HepG2 (cell line): ENCODE data around the gene FAM47A. TPM values are rescaled to one million over a fixed set of nuclear protein-coding genes. Genes with fewer than 3 reads are reported as not detected.

ENCODE experiments used
- ATAC-seq: fragments of 200-7000 bp; cut with Tn5 transposase; 3 replicates; pipeline ENCODE4 v1.9.1; 2020; ENCODE audit warnings: mild to moderate bottlenecking, moderate library complexity
- Bru-seq: library from RNA; stranded (reverse); fragments of 400-500 nt; gene quantifications from one replicate; lab custom pipeline; 2021; lab: Mats Ljungman, UMichigan
- BruChase-seq, 2 experiments: library from RNA; stranded (reverse); fragments of 400-500 nt; gene quantifications; one replicate each; lab custom pipeline; 2021; lab: Mats Ljungman, UMichigan
- BruUV-seq: library from RNA; stranded (reverse); fragments of 400-500 nt; replicated peaks from 2 replicates; lab custom pipeline; 2021; lab: Mats Ljungman, UMichigan
- CTCF ChIA-PET: fragments of 300-600 bp; formaldehyde crosslinking; extraction: SDS; loops from one replicate; lab custom pipeline; 2021; ENCODE audit warnings: low total read pairs, inconsistent platforms, low intra/inter-chr PET ratio; lab: Yijun Ruan, JAX
- POLR2A ChIA-PET: fragments of 350-600 bp; sonication (Branson Sonifier 250); formaldehyde crosslinking; loops from one replicate; lab custom pipeline; 2020; ENCODE audit warnings: antibody characterized with exemption, inconsistent platforms; lab: Yijun Ruan, JAX
- DNase-seq: peaks from one replicate; pipeline ENCODE4 v3.0.0-alpha.2; 2015; ENCODE audit warnings: low spot score
- FAIRE-seq: peaks from 3 replicates; lab custom pipeline; 2011; peaks lifted over from hg19 to GRCh38; lab: Jason Lieb, UNC
- H2AFZ ChIP-seq: one replicate; pipeline ENCODE4 v1.6.1; 2011; ENCODE audit warnings: low read length, inconsistent platforms
- H3K27ac ChIP-seq: fragments of 300-600 bp; 3 replicates; pipeline ENCODE4 v1.8.0; 2011; ENCODE audit warnings: mixed run types, mild to moderate bottlenecking, mixed read lengths, low read length, inconsistent platforms; ENCODE audit not compliant: insufficient read depth; ENCODE audit errors: extremely low read length
- H3K27me3 ChIP-seq, 2 experiments: fragments of 200-600 bp in 1 of 2; 2 replicates in 1 of 2; 3 replicates in 1 of 2; pipeline versions ENCODE4 v1.6.0 to v1.8.0; 2011; ENCODE audit warnings: low read length in 2 of 2, mild to moderate bottlenecking in 2 of 2, moderate library complexity in 2 of 2, inconsistent platforms in 1 of 2; ENCODE audit not compliant: insufficient read depth in 2 of 2, control insufficient read depth in 1 of 2
- H3K36me3 ChIP-seq, 2 experiments: fragments of 200-600 bp in 1 of 2; replicated peaks in 1 of 2; 2 replicates in 1 of 2; 3 replicates in 1 of 2; pipeline versions ENCODE4 v1.5.1 to v1.8.0; 2011; ENCODE audit warnings: low read length in 2 of 2, inconsistent platforms in 1 of 2; ENCODE audit not compliant: insufficient read depth in 2 of 2, control insufficient read depth in 1 of 2
- H3K4me1 ChIP-seq: 2 replicates; pipeline ENCODE4 v1.5.1; 2012; ENCODE audit warnings: low read length, inconsistent platforms; ENCODE audit not compliant: insufficient read depth
- H3K4me2 ChIP-seq: 2 replicates; pipeline ENCODE4 v1.6.0; 2011; ENCODE audit warnings: low read depth, low read length, inconsistent platforms
- H3K4me3 ChIP-seq, 3 experiments: fragments of 200-600 bp in 1 of 3; sonication (generic), shearing (Covaris generic) in 1 of 3; replicated peaks in 1 of 3; 2 replicates each; pipeline ENCODE4 v1.5.1; 2011 to 2016; ENCODE audit warnings: low read length in 3 of 3, inconsistent platforms in 2 of 3, low read depth in 2 of 3, mild to moderate bottlenecking in 2 of 3, control low read depth in 1 of 3, mixed read lengths in 1 of 3; ENCODE audit not compliant: insufficient read depth in 1 of 3
- H3K79me2 ChIP-seq: one replicate; pipeline ENCODE4 v1.6.1; 2011; ENCODE audit warnings: low read length, inconsistent platforms; ENCODE audit not compliant: insufficient read depth
- H3K9ac ChIP-seq: 2 replicates; pipeline ENCODE4 v1.6.0; 2011; ENCODE audit warnings: mild to moderate bottlenecking, low read depth, low read length, inconsistent platforms; ENCODE audit not compliant: insufficient read depth
- H3K9me3 ChIP-seq: 2 replicates; pipeline ENCODE4 v1.5.1; 2012; ENCODE audit warnings: mild to moderate bottlenecking, low read length
- H4K20me1 ChIP-seq: 2 replicates; pipeline ENCODE4 v1.6.0; 2011; ENCODE audit warnings: inconsistent platforms, mild to moderate bottlenecking, low read length, moderate library complexity; ENCODE audit not compliant: insufficient read depth
- BORCS8-MEF2B ChIP-seq: sonication (generic); formaldehyde crosslinking; IDR thresholded peaks from 2 replicates; pipeline ENCODE4 v1.8.0; 2022; ENCODE audit warnings: mild to moderate bottlenecking, missing genetic modification reagents
- FOXJ3 ChIP-seq: sonication (generic); formaldehyde crosslinking; IDR thresholded peaks from 2 replicates; pipeline ENCODE4 v1.4.0; 2020; ENCODE audit warnings: missing genetic modification reagents, mild to moderate bottlenecking, borderline replicate concordance
- LCORL ChIP-seq, 2 experiments: fragments of 450-650 bp in 1 of 2; sonication (generic) in 1 of 2; formaldehyde crosslinking in 1 of 2; IDR thresholded peaks; 2 replicates each; pipeline versions ENCODE4 v1.5.0 to v1.6.1; 2017 to 2020; ENCODE audit warnings: antibody characterized with exemption in 1 of 2, missing genetic modification reagents in 1 of 2
- POGK ChIP-seq: sonication (generic); formaldehyde crosslinking; conservative IDR thresholded peaks from 2 replicates; pipeline ENCODE4 v1.8.0; 2022; ENCODE audit warnings: mild to moderate bottlenecking, moderate library complexity, missing genetic modification reagents
- RARG ChIP-seq: sonication (generic); formaldehyde crosslinking; IDR thresholded peaks from 2 replicates; pipeline ENCODE4 v1.4.0; 2020; ENCODE audit warnings: low read depth, mild to moderate bottlenecking, missing genetic modification reagents
- SNAPC4 ChIP-seq: sonication (generic); formaldehyde crosslinking; IDR thresholded peaks from 2 replicates; pipeline ENCODE4 v1.4.0; 2020; ENCODE audit warnings: mild to moderate bottlenecking, missing genetic modification reagents
- ZNF207 ChIP-seq: fragments of 450-650 bp; IDR thresholded peaks from 2 replicates; pipeline ENCODE4 v1.6.1; 2016; ENCODE audit warnings: antibody characterized with exemption, borderline replicate concordance
- ZNF343 ChIP-seq: sonication (generic); formaldehyde crosslinking; IDR thresholded peaks from 2 replicates; pipeline ENCODE4 v1.4.0; 2020; ENCODE audit warnings: mild to moderate bottlenecking, missing genetic modification reagents
- ZNF431 ChIP-seq: sonication (generic); formaldehyde crosslinking; IDR thresholded peaks from 2 replicates; pipeline ENCODE4 v1.9.0; 2022; ENCODE audit warnings: missing genetic modification reagents, low read depth, mild to moderate bottlenecking, borderline replicate concordance
- ZNF547 ChIP-seq: sonication (generic); formaldehyde crosslinking; IDR thresholded peaks from 2 replicates; pipeline ENCODE4 v1.5.1; 2020; ENCODE audit warnings: mild to moderate bottlenecking, missing genetic modification reagents
- ZNF747 ChIP-seq: sonication (generic); formaldehyde crosslinking; IDR thresholded peaks from 2 replicates; pipeline ENCODE4 v1.8.1; 2023; ENCODE audit warnings: missing genetic modification reagents, mild to moderate bottlenecking, borderline replicate concordance
- WGBS: methylation state at CpG from one replicate; pipeline ENCODE4 v1.1.6; 2017; ENCODE audit warnings: low lambda C conversion rate; 5-methylcytosine and 5-hydroxymethylcytosine counted together
- in situ Hi-C: cut with HindIII; loops from 2 replicates; pipeline ENCODE4 v1.10.0; 2017; ENCODE audit warnings: low pct_unique_long_range_greater_than_20kb; ENCODE audit not compliant: extremely low pct_ligation_motif_present
- intact Hi-C: fragments of 100-400 bp; cut with micrococcal nuclease; formaldehyde crosslinking; loops from one replicate; pipeline ENCODE4 v1.10.0; 2022; ENCODE audit not compliant: unreplicated experiment
- long read RNA-seq, 2 experiments: library from RNA in 1 of 2; library from polyadenylated mRNA in 1 of 2; stranded (forward) in 1 of 2; unstranded in 1 of 2; transcript quantifications; one replicate each; pipeline ENCODE4 v2.0.0, GENCODE V29; 2019 to 2022
- polyA minus RNA-seq, 3 experiments: library from RNA; depleted of rRNA, polyadenylated mRNA; stranded (reverse); fragments of >200 nt; gene quantifications; 2 replicates each; pipeline ENCODE4 v1.2.3, GENCODE V29; 2011; ENCODE audit warnings: low replicate concordance in 1 of 3
- polyA plus RNA-seq, 8 experiments: library from polyadenylated mRNA; depleted of rRNA in 3 of 8; stranded (reverse) in 7 of 8; unstranded in 1 of 8; fragments of >200 nt; fragmentation: Illumina TruSeq in 4 of 8; extraction: Trizol in 4 of 8; gene quantifications; 2 replicates each; pipeline versions ENCODE4 v1.2.1 to v1.2.3, GENCODE V29; 2011 to 2016; ENCODE audit warnings: low read depth in 4 of 8, missing spikeins in 1 of 8, mixed read lengths in 1 of 8; ENCODE audit not compliant: insufficient read depth in 1 of 8
- total RNA-seq, 5 experiments: library from RNA; depleted of rRNA; stranded (reverse); fragments of >200 nt; fragmentation: Illumina TruSeq; extraction: Trizol; gene quantifications; 2 replicates each; pipeline ENCODE4 v1.2.3, GENCODE V29; 2016; ENCODE audit warnings: low read depth in 1 of 5
- TF ChIP-seq, protein P1 (sequence below): sonication (generic); formaldehyde crosslinking; IDR thresholded peaks from 2 replicates; pipeline ENCODE4 v1.4.0; 2020; ENCODE audit warnings: missing genetic modification reagents, borderline replicate concordance

The FAM47A gene
- total RNA-seq (2016; rRNA removed; fragmentation: Illumina TruSeq; extraction: Trizol) (not detected in 2 replicates), polyA plus RNA-seq (2011; rRNA removed) (not detected in 2 replicates), polyA minus RNA-seq (2011; rRNA and poly(A)+ RNA removed; ENCODE audit: low replicate concordance) (not detected in 2 replicates), Bru-seq, nascent RNA (not detected), BruChase-seq, experiment 1, labeled RNA remaining after a 6-hour chase (not detected), BruChase-seq, experiment 2, labeled RNA remaining after a 2-hour chase (not detected)
- not detected in 2 replicates for total RNA-seq (2016; cell fraction: cytosol; rRNA removed; fragmentation: Illumina TruSeq; extraction: Trizol; ENCODE audit: low read depth)
- not detected in 2 replicates for total RNA-seq (2016; cell fraction: insoluble cytoplasmic fraction; rRNA removed; fragmentation: Illumina TruSeq; extraction: Trizol)
- total RNA-seq (2016; cell fraction: membrane; rRNA removed; fragmentation: Illumina TruSeq; extraction: Trizol), result not detected in 2 replicates
- total RNA-seq (2016; cell fraction: nucleus; rRNA removed; fragmentation: Illumina TruSeq; extraction: Trizol), result not detected in 2 replicates
- not detected in 2 replicates for polyA plus RNA-seq (2011; cell fraction: cytosol; rRNA removed)
- not detected in 2 replicates for polyA plus RNA-seq (2011; cell fraction: nucleus; rRNA removed)
- not detected in 2 replicates for polyA plus RNA-seq (2012)
- polyA plus RNA-seq (2016; cell fraction: cytosol; fragmentation: Illumina TruSeq; extraction: Trizol; ENCODE audit: low read depth), result not detected in 2 replicates
- polyA plus RNA-seq (2016; cell fraction: insoluble cytoplasmic fraction; fragmentation: Illumina TruSeq; extraction: Trizol; ENCODE audit: low read depth), result not detected in 2 replicates
- polyA plus RNA-seq (2016; cell fraction: membrane; fragmentation: Illumina TruSeq; extraction: Trizol; ENCODE audit: low read depth), result not detected in 2 replicates
- not detected in 2 replicates for polyA plus RNA-seq (2016; cell fraction: nucleus; fragmentation: Illumina TruSeq; extraction: Trizol; ENCODE audit: insufficient read depth, low read depth)
- not detected in 2 replicates for polyA minus RNA-seq (2011; cell fraction: cytosol; rRNA and poly(A)+ RNA removed)
- polyA minus RNA-seq (2011; cell fraction: nucleus; rRNA and poly(A)+ RNA removed), result not detected in 2 replicates
- long read RNA-seq, experiment 1, result 0 reads
- long read RNA-seq, experiment 2, result 0 reads

GRCh38 chrX:34132028-34132427 is at the start of gene FAM47A:
TSS of gene FAM47A (minus strand) at chrX:34132314. CDS start at chrX:34132278, 36 bp downstream.
- Histone ChIP-seq H3K9ac (no peak within 1 kb of the TSS), H3K9me3 (no peaks in the 10 kb centered on the region; the same call in 1 of the 2 replicates), H4K20me1 (no peaks in the 10 kb centered on the region), H3K4me2 (no peak within 1 kb of the TSS), H3K27me3 (no peaks in the 10 kb centered on the region), H3K27ac (no peak within 1 kb of the TSS), H3K4me1 (no peaks in the 10 kb centered on the region), H3K79me2 (no peaks in the 10 kb centered on the region), H3K36me3 (no peaks in the 10 kb centered on the region), H2AFZ (no peak within 1 kb of the TSS), H3K4me3 (no peak within 1 kb of the TSS)
- no CpG with 5 or more reads among the region's 25 CpGs for WGBS
- intact Hi-C loops, result no loop called here
- no TSS peak for BruUV-seq
- ChIA-PET CTCF (no interaction called here), POLR2A (no interaction called here)
- DNase-seq (no peak), ATAC-seq (no peak), FAIRE-seq (no peak)
- in situ Hi-C loops, result no loop called here
- no peak for TF ChIP-seq POGK (CRISPR knock-in tag)
- TF ChIP-seq LCORL (IDR thresholded peaks at IDR 0.05), result no peak
- TF ChIP-seq LCORL (CRISPR knock-in tag; IDR thresholded peaks at IDR 0.05), result no peak
- TF ChIP-seq BORCS8-MEF2B (CRISPR knock-in tag), result no peak
- TF ChIP-seq FOXJ3, result no peak
- no peak for TF ChIP-seq SNAPC4
- TF ChIP-seq RARG (CRISPR knock-in tag), result no peak
- no peak for TF ChIP-seq ZNF343 (CRISPR knock-in tag)
- TF ChIP-seq ZNF747 (CRISPR knock-in tag), result no peak
- no peak for TF ChIP-seq ZNF431 (CRISPR knock-in tag)
- no peak for TF ChIP-seq ZNF207
- TF ChIP-seq, protein P1, sequence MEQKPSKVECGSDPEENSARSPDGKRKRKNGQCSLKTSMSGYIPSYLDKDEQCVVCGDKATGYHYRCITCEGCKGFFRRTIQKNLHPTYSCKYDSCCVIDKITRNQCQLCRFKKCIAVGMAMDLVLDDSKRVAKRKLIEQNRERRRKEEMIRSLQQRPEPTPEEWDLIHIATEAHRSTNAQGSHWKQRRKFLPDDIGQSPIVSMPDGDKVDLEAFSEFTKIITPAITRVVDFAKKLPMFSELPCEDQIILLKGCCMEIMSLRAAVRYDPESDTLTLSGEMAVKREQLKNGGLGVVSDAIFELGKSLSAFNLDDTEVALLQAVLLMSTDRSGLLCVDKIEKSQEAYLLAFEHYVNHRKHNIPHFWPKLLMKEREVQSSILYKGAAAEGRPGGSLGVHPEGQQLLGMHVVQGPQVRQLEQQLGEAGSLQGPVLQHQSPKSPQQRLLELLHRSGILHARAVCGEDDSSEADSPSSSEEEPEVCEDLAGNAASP, result no peak
- no peak for TF ChIP-seq ZNF547 (CRISPR knock-in tag)
